ENCODE results near the gene FOSL2.

Gene FOSL2

DNA sequence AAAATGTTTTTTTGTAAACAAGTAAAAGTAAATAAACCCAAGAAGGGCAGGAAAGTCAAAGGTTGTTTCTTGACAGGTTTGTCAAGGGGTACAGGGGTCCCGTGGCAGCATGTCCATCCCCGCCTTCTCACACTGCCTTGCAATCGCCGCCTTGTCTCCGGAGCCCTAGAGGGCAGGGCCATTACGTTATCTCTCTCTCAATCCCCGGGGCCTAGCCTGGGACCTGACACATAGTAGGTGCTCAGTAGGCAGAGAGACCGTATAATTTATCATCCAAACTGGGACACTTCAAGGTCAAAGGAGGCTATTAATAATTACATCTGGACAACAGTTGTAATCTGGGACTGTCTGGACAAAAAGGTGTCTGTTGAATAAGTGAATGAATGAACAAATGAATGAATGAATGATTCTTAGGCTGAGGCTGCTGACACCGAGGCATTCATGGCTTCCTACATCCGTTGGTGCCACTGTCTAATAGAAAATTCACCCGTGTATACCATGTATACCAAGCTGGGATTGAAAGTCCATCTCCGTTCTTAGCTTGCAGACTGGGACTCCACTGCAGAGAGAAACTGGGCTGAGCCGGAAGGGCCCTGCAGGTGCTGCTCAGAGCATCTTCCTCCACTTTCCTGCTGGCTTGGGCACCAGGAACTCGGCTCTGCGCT lies 58.4 kb downstream of the FOSL2 start:
- no peak for DNase-seq (ENCODE audit: low read depth)

DNA sequence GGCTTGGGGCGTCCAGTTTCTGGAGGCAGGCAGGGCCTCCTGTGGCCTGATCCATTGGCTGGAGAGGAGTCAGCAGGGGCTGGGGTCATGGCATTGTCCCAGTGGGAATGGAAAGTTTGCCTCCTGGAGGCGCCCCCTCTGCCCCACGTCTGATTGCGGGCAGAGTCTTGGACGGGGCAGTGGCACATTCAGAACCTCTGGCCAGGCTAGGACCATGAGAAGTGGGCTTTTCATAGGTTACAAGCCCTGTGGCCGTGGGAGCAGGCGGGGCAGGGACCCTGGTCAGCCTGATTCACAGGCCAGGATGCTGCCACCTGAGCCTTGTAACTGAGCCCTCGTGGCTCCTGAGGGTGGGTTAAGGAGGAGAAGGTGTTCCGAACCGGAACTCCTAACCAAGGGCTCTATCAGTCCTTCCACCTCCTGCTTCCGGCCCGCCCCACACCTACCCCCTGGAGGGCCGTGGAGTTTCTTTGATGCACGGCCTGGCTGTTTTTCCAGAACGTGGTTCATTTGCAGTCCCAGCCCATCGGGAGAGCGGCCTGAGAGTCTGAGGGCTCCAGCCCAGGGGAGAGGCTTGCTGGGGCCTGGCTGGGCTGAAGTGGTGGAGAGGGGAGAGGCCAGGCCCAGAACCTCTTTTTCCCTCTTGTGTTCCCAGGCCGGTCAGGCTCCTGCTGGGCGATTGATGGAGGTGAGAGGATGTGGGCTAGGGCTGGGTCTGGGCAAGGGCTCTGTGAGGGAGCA lies 59.3 kb downstream of the FOSL2 start:
- no peak for DNase-seq (ENCODE audit: low read depth)

DNA sequence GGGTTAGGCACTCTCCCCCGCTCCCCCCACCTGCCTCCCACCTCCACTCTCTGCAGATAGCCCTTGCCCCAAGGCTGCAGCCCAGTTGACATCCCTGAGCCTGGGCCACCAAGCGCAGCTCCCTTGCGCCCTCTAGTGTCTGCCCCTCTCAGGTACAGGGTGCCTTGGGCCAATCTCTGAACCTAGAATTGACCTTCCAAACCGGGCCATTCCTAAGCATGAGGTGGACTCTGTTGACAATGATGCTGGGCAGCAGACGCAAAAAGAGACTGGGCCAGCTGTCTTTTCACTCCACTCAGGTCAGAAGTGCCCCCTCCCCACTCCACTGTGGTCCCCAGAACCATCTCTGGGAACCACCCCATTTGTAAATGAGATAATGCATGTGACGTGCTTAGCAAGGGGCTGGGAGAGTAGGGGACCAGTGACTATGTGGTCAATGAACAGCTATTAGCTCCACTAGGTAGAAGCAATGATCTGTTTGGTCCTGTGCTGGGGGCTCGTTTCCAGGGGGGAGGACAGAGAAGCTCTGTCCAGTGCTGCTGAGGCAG lies 60.0 kb downstream of the FOSL2 start:
- peak; percentile 70 for DNase-seq (ENCODE audit: low read depth)

DNA sequence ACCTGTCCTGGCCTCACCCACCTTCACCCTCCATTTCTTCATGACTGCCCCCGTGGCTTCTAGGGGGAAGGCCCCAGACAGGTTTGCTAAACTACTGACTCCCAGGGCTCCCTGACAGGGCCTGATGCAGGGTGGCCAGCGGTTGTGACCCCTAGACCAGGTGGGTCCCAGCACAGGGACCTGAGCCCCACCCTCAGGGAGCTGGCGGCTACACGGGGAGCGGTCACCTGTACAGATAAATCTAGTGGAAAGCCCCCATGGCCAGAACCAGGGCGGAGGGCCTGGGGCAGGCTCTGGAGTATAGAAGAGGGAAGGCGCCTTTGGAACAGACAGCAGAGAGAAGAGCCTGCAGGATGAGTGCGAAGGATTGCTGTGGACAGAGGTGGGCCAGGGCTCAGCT lies 60.7 kb downstream of the FOSL2 start:
- DNase-seq (ENCODE audit: low read depth) = no peak

DNA sequence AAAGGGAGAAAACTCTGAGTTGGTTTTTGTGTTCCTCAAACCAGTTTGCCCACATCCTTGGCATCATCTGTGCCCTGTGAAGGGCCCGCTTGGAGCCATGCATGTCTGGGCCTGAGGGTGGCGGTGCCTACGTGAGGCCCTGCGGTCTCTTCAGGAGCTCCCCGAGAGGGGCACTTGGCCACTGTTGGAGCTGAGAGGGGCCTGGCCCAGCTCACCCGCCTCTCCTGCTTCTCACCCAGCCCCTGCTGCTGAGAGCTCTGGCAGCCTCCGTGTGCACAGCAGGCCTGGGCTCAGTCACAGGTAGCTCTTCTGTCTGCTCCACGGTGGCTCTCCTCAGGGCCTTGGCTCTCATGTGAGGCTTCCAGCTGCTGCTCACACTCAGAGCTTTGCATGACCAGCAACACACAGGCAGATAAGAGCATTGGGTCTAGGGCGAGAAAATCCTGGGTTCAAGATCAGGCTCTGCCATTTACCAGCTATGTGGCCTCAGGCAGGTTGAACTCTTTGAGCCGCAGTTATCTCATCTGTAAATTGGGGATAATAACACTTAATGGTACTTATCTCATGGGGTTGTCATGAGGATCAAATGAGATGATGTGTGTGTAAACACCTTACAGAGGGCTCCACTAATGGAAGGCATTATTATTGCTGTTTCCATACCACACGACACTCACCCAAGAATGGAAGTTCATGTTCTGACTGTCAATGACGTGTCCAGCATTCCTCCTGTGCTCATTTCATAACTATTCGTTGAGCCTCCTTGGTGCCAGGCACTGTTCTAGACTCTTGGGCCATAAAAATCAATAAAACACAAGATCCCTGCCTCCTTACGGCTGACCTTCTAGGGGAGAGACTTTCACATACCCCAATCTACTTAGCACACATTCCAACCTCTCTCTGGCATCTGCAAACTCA lies 61.6 kb downstream of the FOSL2 start:
- DNase-seq (ENCODE audit: low read depth) = no peak

DNA sequence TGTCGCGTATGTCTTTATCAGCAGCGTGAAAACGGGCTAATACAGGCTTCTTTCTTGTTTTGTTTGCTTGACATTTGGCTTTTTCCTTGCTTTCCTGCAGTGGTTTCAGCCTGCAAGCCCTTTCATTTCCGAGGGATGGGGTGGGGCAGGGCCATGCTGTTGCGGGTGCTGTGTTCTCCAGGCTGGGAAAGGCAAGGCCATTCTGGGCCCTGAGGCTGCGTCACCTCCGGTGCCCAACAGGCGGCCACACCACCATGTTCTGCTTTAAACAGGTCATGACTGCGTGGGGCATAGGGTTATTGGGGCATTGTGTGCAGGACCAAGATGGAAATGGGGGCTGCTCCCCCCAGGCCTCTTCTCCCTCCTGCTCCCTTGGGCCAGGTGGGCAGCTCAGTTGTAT lies 64.6 kb downstream of the FOSL2 start:
- DNase-seq (ENCODE audit: low read depth) = no peak

DNA sequence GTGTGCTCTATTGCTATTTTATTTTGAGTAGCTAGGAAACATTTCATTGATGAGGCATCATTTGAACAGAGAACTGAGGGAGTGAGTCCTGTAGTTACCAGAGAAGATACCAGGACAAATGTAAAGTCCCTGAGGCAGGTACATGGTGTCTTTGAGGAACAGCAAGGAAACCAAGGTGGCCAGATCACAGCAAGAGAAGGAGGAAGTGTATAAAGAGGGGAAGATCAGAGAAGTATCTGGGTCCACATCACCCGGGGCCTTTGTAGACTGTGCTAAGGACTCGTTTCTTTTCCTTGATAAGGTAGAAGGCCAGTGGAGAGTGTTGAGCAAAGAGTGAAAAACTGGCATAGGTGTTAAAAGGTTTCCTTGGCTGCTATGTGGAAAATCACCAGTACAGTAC lies 68.4 kb downstream of the FOSL2 start:
- no peak for DNase-seq (ENCODE audit: low read depth)

DNA sequence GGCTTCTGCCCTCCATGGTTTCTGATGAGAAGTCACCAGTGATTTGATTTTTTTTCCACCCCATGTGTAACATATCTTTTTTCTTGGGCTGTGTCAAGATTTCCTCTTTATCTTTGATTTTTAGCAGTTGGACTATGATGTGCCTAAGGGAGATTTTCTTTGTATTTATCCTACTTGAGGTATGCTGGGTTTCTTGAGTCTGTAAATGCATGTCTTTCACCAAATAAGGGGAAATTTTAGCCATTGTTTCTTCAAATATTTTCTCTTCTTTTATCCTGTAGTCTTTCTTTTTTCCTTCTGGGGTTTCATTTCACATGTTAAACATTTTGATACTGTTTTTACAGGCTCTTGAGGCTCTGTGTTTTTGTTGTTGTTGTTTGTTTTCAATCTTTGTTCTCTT lies 69.5 kb downstream of the FOSL2 start:
- no peak for DNase-seq (ENCODE audit: low read depth)

DNA sequence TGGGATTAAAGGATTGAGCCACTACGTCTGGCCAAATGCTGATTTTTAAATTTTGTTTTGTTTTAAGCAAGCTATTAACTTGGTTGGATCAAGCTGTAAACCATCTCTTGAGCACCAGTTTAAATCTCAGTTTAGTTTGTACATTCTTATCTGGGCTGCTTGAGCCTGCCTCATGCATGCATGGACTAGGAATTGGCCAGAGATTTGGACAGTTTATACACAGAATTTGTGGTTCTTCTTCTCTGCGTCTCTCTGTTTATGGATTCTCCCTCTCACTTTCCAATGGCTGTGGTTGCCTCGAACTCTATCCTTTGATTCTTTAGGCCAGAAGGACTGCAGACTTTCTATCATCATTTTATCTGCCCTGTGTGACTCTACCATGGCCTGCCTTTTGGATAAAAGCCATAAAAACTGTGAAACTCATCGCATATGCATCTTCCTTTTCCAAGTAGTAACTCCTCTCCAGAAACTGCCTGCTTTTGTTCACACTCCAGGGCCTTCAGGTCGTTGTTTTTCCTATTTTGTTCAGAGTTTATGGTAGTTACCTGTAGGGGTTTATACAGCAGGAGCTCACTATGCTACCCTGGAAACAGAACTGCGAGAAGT lies 70.7 kb downstream of the FOSL2 start:
- no peak for DNase-seq (ENCODE audit: low read depth)

DNA sequence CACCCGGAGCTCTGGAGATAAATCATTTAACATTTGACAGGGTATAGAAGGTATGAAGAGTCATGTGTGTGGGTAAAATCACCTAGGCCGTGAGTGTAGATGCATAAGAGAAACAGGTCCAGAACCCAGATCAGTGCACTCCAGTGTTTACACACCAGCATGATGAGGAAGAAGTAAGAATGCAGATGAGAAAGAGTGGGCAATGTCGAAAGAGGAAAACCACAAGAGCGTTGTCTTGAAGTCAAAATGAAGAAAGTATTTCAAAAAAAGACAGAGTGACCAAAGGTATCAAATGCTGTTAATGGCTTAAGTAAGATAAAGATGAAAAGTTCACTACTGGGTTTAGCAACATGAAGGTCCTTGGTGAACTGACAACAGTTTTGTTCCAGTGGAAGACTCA lies 71.2 kb downstream of the FOSL2 start:
- no peak for DNase-seq (ENCODE audit: low read depth)

DNA sequence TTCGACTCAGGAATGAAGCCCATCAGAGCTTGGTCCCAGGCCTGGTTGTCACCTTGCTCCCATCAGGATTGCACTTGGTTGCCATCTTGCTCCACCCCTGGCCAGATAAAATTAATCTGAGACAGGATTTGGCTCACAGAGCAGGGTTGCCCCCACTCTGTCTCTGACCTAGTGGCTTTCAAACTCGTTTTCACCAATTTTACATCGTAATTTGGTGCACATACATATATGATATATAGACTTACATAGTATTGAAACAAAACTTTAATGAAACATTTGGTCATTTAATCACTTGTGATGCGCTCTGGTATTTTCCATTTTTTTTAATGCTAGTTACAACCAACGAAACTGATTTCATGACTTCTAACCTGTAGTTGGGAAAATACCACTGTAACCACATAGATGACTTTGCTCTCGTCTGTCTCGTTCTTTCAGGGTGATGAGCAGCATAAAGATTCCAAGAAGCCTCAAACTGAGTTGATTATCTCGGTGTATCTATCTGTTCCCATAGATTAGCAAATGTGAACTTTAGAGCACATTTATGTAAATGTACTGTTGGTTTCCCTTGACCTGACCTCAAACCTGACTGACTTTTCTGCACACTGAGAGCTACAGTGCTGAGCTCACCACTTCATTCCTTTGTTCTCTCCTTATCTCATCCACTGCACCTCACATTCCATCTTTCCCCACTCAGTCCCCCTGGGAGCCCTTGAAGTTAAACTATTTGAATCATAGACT lies 72.7 kb downstream of the FOSL2 start:
- DNase-seq (ENCODE audit: low read depth) = no peak

Measured in activated T-helper 9 cell treated with anti-CD3 and anti-CD28 coated beads, Interleukin-2, amount 50 U/mL, for 16 hours (primary cell).